B cell (primary cell): ENCODE results near the gene AIG1.
"Not testable (repeated sequence)": the region's sequence is repeated elsewhere in the genome, so short reads cannot be mapped to it uniquely, and the experiment has no call there.

Experiments
- CTCF ChIP-seq: fragments of 200-600 bp; IDR thresholded peaks from one replicate; pipeline ENCODE4 v1.8.0; 2022; ENCODE audit warnings: antibody characterized with exemption, mild to moderate bottlenecking
- EZH2 ChIP-seq: IDR thresholded peaks from 2 replicates; pipeline ENCODE4 v1.6.1; 2012; ENCODE audit warnings: borderline replicate concordance, low read depth, mild to moderate bottlenecking, moderate library complexity, low read length; ENCODE audit not compliant: insufficient read depth, poor library complexity, severe bottlenecking

- not testable (repeated sequence) for TF ChIP-seq CTCF, EZH2
Measured at GRCh38 chr6:143020862-143021261, 39.8 kb upstream of the AIG1 start.
